ENCODE results near the gene DEDD. TPM values are rescaled to one million over a fixed set of nuclear protein-coding genes. Genes with fewer than 3 reads are reported as not detected.

DEDD gene
- total RNA-seq, 1 experiment from 2014 or later, result 32.8 TPM

DNA sequence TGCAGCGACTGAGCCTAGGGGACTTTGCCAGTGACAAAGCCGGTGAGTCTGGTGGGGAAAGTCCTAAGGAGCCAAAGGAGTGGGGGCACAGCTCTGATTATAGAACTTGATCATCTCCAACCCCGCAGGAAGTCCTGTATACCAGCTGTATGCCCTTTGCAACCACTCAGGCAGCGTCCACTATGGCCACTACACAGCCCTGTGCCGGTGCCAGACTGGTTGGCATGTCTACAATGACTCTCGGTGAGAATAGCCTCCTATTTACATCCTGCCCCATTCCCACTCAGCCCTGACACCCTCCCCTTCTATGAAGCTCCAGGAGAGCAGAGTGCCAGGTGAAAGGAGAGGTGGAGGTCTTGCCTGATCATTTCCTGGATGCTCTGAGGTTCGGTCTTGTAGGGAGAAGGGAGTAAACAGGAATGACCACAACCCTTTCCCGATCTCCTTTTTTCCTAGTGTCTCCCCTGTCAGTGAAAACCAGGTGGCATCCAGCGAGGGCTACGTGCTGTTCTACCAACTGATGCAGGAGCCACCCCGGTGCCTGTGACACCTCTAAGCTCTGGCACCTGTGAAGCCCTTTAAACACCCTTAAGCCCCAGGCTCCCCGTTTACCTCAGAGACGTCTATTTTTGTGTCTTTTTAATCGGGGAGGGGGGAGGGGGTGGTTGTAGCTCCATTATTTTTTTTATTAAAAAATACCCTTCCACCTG is 32.6 kb upstream of the DEDD start (continued):
- TF ChIP-seq CEBPB (IDR thresholded peaks at IDR 0.05; ENCODE audit: low read depth) (no peak), CBX3 (IDR thresholded peaks at IDR 0.05; ENCODE audit: low read depth) (no peak), EZH2phosphoT487 (IDR thresholded peaks at IDR 0.05; ENCODE audit: borderline replicate concordance) (no peak)
- TF ChIP-seq, protein P1, sequence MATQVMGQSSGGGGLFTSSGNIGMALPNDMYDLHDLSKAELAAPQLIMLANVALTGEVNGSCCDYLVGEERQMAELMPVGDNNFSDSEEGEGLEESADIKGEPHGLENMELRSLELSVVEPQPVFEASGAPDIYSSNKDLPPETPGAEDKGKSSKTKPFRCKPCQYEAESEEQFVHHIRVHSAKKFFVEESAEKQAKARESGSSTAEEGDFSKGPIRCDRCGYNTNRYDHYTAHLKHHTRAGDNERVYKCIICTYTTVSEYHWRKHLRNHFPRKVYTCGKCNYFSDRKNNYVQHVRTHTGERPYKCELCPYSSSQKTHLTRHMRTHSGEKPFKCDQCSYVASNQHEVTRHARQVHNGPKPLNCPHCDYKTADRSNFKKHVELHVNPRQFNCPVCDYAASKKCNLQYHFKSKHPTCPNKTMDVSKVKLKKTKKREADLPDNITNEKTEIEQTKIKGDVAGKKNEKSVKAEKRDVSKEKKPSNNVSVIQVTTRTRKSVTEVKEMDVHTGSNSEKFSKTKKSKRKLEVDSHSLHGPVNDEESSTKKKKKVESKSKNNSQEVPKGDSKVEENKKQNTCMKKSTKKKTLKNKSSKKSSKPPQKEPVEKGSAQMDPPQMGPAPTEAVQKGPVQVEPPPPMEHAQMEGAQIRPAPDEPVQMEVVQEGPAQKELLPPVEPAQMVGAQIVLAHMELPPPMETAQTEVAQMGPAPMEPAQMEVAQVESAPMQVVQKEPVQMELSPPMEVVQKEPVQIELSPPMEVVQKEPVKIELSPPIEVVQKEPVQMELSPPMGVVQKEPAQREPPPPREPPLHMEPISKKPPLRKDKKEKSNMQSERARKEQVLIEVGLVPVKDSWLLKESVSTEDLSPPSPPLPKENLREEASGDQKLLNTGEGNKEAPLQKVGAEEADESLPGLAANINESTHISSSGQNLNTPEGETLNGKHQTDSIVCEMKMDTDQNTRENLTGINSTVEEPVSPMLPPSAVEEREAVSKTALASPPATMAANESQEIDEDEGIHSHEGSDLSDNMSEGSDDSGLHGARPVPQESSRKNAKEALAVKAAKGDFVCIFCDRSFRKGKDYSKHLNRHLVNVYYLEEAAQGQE (IDR thresholded peaks at IDR 0.05; ENCODE audit: low read depth), result no peak

DNA sequence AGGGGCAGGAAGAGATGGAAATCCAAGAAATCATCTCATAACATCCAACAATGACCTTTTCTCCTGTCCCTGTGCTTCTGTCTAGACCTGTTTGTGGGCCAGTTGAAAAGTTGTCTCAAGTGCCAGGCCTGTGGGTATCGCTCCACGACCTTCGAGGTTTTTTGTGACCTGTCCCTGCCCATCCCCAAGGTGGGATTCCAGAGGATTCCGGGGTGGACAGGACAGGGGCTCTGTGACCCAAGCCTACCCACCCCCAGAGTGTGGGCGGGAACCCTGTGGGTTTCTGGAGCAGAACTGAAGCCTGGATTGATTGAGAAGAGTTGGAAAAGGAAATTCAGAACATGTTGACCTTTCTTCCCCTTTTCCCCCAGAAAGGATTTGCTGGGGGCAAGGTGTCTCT is 31.3 kb upstream of the DEDD start:
- Histone ChIP-seq H3K9ac (ENCODE audit: low read length) (no peak overlapping the region), H3K4me1 (ENCODE audit: control insufficient read depth in 1 of 2, insufficient read depth in 2 of 2, low read length in 2 of 2) (peaks cover 9 to 42% of the 10 kb centered on the region in 2 experiments; a peak in 3 of 4 replicates), H3K79me2 (ENCODE audit: insufficient read depth, low read length) (peaks cover 11% of the 10 kb centered on the region; the same call in 1 of the 2 replicates), H4K20me1 (ENCODE audit: insufficient read depth) (no peaks in the 10 kb centered on the region), H3K9me2 (ENCODE audit: insufficient read depth) (no peaks in the 10 kb centered on the region), H3K4me3 (replicated peaks in 1 of 2; ENCODE audit: low read depth in 1 of 2, low read length in 2 of 2) (no peak overlapping the region), H3K27me3 (ENCODE audit: insufficient read depth, low read length) (no peaks in the 10 kb centered on the region), H2AFZ (ENCODE audit: low read depth, low read length, poor library complexity, severe bottlenecking) (no peak overlapping the region), H3K4me2 (ENCODE audit: low read length) (no peak overlapping the region), H3K9me3 (ENCODE audit: control insufficient read depth in 1 of 2, insufficient read depth in 1 of 2, low read depth in 1 of 2, low read length in 2 of 2) (no peaks in the 10 kb centered on the region), H3K36me3 (ENCODE audit: control insufficient read depth in 1 of 2, insufficient read depth in 2 of 2, low read length in 2 of 2) (peaks cover 8 to 26% of the 10 kb centered on the region in 2 experiments; a peak in 2 of 4 replicates), H3K27ac (ENCODE audit: low read depth, low read length) (no peak overlapping the region)
- RAD21 ChIA-PET (ENCODE audit: low non-redundant PET in 1 of 2, low total read pairs in 2 of 2, uncharacterized antibody in 2 of 2, unreplicated experiment in 2 of 2), result no interaction called here
- ATAC-seq, result no peak
- CTCF ChIA-PET, result interaction anchor here (2.8 kb wide), 1 partner anchor 10 kb away, joined by 10 read pairs; the partner anchor contains the start of gene UFC1
- DNase-seq (ENCODE audit: low read depth, low spot score), result no peak
- intact Hi-C loops (cut with micrococcal nuclease), result no loop called here
- no TSS peak for BruUV-seq (replicated peaks)
- TF ChIP-seq, protein P2, sequence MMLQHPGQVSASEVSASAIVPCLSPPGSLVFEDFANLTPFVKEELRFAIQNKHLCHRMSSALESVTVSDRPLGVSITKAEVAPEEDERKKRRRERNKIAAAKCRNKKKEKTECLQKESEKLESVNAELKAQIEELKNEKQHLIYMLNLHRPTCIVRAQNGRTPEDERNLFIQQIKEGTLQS (IDR thresholded peaks at IDR 0.05), result no peak
- TF ChIP-seq, protein P1 (IDR thresholded peaks at IDR 0.05; ENCODE audit: low read depth), result no peak
- TF ChIP-seq FOSL1 (IDR thresholded peaks at IDR 0.05; ENCODE audit: low read depth), result no peak
- no peak for TF ChIP-seq POLR2AphosphoS5 (IDR thresholded peaks at IDR 0.05; ENCODE audit: low read depth, low read length)
- no peak for TF ChIP-seq CBX3 (IDR thresholded peaks at IDR 0.05; ENCODE audit: low read depth)
- TF ChIP-seq EGR1 (IDR thresholded peaks at IDR 0.05; ENCODE audit: low read depth), result no peak
- no peak for TF ChIP-seq SP1 (IDR thresholded peaks at IDR 0.05; ENCODE audit: low read depth)
- no peak for TF ChIP-seq TCF7L2 (IDR thresholded peaks at IDR 0.05; ENCODE audit: borderline replicate concordance, extremely low read depth, insufficient read depth, insufficient read length)
- TF ChIP-seq, protein P3, sequence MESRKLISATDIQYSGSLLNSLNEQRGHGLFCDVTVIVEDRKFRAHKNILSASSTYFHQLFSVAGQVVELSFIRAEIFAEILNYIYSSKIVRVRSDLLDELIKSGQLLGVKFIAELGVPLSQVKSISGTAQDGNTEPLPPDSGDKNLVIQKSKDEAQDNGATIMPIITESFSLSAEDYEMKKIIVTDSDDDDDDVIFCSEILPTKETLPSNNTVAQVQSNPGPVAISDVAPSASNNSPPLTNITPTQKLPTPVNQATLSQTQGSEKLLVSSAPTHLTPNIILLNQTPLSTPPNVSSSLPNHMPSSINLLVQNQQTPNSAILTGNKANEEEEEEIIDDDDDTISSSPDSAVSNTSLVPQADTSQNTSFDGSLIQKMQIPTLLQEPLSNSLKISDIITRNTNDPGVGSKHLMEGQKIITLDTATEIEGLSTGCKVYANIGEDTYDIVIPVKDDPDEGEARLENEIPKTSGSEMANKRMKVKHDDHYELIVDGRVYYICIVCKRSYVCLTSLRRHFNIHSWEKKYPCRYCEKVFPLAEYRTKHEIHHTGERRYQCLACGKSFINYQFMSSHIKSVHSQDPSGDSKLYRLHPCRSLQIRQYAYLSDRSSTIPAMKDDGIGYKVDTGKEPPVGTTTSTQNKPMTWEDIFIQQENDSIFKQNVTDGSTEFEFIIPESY (IDR thresholded peaks at IDR 0.05; ENCODE audit: extremely low read depth, insufficient replicate concordance, low read length), result no peak
- no peak for TF ChIP-seq ZNF274 (IDR thresholded peaks at IDR 0.05; ENCODE audit: low read depth, low read length)
- TF ChIP-seq YY1 (IDR thresholded peaks at IDR 0.05; ENCODE audit: extremely low read depth, insufficient replicate concordance, low read depth, low read length), result no peak
- no peak for TF ChIP-seq ELF1 (IDR thresholded peaks at IDR 0.05; ENCODE audit: borderline replicate concordance, low read depth)
- POLR2A ChIA-PET, result no interaction called here

Measured in HCT116 (cell line).